Muscle of arm (tissue), 12 donors: ENCODE data around the gene PIEZO2. TPM values are rescaled to one million over a fixed set of nuclear protein-coding genes. Genes with fewer than 3 reads are reported as not detected.

Experiments used
- DNase-seq: peaks from one replicate; pipeline ENCODE4 v3.0.0-alpha.2; 2013
- polyA plus RNA-seq, 12 donors: library from polyadenylated mRNA; unstranded; fragments of 120-200 nt; gene quantifications; one replicate each; pipeline ENCODE4 v1.2.1, GENCODE V29; 2013; ENCODE audit not compliant: insufficient read length in 12 of 12

The PIEZO2 gene
- polyA plus RNA-seq, 12 donors: 20.7 to 71.2 (median 30.9) TPM; not detected in 1

DNA sequence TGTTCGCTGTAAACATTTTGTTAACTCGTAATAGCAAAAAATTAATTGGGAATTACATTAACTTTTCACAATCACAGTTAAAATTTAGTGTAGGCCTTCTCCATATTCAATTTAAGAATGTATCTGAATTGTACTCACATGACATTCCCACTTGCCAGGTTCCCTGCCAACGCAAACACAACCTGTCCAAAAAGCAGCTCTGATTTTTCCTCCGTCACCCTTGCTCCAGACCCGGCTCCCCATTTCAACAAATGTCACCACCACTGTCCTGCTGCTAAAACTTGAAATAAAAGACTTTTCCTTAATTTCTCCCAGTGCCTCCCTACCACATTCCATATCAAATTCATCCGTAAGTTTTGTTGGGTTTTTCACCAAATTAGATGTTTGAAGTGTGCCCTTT lies 120.3 kb downstream of the PIEZO2 start:
- no peak for DNase-seq

DNA sequence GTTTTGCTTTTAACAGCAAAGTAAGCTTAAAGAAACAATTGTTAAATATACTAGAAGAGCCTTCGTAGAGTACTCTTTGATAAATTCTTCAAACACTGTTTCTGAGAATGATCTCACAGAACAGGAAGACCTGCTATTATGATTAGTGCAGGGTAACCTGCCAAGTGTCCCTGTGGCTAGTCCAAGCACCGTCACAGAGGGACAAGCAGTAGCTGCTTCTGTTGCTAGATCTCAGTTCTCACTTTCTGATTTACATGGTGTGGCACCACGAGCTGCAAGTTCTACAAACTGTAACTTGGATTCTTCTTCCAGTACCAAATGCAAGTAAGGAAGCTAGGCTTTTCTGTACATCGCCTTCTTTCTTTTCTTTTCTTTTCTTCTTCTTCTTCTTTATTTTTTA lies 121.5 kb downstream of the PIEZO2 start:
- no peak for DNase-seq

DNA sequence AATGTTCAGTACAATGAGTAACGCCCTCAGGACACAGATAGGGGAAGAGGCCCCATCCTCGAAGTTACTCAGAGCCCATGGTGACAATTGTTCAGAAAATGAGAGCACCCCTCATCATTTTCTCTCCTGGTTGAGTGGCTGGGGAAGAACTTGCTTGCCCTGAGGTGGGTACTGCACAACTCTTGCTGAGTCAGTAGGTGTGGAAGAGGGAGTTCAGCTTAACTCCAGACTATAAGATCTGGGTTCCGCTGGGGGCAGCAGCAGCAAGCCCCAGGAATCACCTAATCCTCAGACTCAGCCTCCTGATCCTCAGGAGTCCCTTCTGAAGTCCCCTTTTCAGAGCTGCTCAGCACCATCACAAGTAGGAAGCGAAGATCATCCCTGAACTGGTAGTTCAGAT lies 123.7 kb downstream of the PIEZO2 start:
- no peak for DNase-seq

DNA sequence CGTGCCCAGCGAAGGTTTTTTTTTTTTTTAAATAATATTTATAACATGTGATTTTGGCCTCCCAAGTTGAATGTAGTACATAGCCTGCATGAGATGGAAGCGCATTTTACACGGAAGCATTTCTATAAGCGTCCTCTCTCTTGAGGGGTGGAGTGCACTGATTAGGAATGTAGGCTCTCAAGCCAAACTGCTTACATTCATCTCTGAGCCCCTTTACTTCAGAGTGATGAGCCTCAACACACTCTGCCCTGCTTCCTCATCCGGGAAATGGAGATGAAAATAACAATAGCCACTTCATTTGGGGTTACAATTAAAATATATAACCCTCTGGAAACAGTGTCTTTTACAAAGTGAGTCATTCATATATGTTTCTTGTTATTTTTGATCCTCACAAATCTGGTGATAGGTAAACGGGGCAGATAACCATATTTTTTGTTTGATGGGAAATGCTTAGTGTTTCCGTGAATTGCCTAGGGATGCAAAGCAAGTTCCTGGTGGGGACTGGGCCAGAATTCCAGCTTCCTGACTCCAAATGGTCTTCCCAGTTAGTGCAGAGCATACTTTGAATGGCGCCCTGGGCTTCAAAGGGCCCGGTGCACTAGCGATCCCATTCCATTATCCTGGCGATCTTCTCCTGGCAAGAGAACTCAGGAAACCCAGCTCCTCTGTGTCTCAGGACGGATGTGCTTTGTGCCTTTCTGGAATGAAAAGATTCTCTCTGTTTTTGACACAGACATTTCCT lies 124.3 kb downstream of the PIEZO2 start:
- DNase-seq: no peak

DNA sequence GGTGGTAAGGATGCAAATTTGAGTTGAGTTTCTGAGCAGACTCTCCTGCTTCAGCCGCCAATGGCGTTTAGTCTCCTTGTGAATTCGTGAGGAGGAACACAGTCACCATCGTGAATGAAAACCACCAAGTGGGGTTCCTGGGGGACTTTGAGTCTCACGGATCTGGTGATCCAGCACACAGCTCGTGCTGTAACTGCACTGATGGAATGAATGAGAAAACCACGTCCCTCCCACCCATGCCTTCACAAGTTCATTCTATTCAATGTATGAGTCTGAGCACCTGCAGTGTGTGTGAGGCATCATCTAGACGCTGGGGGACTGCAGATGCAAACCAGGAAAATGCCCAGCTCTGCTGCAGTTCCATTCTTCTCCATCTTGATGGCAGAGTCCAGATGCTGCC lies 127.9 kb downstream of the PIEZO2 start:
- DNase-seq: no peak

DNA sequence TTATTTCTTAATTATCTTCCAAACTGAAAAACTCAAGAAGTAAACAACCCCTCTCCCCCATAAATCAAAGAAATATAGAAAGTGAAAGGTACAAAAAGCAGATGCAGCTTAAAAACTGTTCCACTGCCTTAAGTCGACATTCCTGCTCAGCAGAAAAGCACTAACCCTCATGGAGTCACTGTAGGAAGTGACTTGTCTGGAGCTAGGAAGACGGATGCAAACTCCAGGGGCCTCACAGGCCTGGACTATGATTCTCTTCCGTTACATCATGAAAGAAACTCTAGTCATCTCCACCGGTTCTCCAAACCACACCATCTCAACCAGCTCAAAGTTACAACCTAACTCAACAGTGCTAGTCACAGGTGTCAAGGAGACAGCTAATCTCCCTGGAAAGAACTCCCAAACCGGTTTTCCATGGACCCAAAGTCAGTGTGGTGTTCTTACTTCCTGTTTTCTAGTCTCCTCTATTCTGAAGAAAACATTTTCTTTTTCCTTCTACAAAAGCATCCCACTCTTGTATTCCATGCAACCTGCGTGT lies 128.4 kb downstream of the PIEZO2 start:
- DNase-seq: no peak

DNA sequence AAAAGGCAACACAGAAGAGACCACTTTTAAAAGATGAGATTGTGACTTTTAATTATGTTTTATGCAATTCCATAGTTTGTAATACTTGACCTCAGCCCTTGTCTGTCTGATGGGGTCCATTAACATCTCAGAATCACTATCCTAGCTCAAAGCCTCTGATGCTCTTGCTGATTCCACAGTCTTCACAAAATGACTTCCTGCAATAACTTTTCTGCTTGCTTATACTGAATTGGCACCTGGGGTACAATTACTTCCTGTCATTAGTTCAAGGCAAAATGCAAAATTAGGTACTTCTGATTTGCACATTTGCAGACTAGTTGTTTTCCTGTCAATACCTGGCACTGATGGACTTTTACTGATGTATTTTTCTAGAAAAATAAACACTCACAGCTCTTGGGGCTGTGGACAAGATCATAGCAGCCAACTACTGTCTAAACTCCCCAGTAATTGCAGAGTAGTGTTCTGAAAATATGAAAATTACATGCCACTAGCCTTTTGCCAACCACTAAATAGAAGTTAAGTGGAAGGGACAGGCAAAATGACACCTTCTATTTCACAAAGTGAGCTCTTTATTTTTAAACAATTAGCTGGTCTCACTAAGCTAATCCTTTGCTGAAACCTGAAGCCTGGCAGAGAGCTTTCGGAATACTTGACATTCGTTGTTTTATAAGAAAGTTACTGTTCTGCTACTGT lies 129.1 kb downstream of the PIEZO2 start:
- DNase-seq: no peak

DNA sequence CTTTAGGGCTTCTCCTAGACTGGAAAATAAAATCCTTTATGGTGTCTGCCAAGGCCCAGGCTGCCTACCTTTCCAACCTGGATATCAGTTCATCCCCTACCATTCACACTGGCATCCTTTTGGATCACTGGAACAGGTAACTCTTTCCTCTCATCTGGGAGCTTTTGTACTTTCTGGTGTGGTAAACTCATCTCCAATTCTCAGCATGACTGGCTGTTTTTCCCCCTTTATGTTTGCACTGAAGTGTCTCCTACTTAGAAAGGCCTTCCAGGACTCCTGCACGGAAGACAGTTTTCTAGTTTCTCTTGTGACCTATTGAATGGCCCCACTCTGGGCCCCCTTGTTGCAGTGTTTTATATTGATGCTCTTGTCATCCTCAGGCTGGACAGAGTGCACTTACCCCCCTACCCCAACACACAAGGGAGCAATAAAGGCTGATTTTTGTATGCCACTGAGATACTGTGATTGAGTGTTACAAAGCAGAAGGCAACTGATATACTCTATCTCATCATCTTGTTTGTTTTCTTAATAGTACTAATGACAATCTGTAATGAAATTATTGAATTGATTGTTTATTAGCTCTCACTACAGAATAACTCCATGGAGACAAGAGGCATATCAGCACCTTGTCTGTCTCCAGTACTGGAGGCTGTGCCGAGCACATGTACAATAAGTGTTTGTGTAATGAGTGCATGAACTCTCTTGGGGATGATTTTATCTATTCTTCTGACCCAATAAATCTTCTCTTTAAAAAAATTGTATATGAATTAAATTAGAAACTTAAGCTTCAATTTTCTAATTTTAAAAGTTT lies 129.9 kb downstream of the PIEZO2 start:
- no peak for DNase-seq

DNA sequence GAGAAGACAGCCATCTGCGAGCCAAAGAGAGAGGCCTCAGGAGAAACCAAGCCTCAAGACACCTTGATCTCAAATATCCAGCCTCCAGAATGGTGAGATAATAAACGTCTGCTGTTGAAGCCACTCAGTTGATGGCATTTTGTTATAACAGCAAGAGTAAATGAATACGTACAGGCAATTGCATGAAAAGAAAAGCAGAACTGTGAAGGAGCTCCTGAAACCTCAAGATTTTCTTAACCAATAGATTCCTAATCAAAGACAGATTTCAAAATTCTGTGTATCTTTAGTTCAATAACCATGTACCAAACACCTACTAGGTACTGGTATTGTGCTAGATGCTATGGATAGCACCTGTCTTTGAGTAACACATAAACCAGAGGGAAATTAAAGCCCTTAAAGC lies 139.5 kb downstream of the PIEZO2 start:
- DNase-seq: no peak

DNA sequence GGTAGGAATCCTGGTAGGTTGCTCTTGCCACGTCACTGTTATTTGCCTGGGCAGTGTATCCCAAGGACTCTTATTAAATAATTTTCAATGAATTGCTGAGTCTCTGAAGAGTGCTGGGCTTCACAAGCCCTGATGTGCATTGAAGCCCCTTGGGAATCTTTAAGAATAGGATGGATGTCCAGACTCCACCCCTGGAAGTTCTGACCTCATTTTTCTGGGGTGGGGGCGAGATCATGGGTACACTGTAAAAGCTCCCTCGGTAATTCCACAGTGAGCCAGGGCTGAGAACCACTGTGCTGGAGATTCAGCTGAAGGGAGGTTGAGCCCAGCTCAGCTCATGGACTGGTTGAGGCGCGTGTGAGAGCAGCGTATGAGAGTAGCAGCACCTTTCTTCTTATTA lies 140.2 kb downstream of the PIEZO2 start:
- no peak for DNase-seq

DNA sequence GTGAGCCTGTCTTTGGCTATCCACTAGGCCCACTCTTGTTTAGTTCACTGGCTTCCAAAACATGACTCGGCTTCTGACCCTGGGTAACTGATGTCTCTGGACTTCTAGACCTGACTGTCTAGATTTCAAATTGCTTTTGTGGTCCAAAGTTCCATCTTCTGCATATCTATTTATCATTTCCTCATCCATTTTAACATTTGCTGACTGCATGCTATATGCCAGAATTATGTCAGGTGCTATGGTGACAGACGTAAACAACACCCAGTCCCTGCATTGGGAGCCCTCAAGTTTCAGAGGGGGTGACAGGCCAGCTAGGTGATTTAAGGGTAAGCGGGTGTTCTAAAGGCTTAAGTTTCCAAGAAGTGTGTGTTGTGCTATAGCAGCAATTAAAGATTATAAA lies 140.9 kb downstream of the PIEZO2 start:
- DNase-seq: no peak

DNA sequence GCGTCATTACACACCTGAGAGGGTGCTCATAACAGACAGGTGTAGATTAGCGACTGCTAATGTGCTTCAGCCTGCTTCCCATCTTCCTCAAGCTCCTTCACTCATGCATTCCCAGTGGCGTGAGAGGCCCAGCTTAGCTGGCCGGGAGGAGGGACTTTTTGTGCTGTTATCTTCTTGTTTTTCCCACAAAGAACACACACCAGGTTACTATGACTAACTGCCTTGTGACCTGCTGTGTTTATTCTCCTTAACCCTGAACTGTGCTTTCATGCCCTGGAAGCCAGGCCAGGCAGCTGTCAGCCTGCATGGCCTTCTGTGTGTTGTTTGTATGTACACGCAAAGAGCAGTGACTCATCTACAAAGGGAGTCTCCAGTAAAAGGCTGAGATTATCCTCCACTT lies 143.8 kb downstream of the PIEZO2 start:
- DNase-seq: no peak

DNA sequence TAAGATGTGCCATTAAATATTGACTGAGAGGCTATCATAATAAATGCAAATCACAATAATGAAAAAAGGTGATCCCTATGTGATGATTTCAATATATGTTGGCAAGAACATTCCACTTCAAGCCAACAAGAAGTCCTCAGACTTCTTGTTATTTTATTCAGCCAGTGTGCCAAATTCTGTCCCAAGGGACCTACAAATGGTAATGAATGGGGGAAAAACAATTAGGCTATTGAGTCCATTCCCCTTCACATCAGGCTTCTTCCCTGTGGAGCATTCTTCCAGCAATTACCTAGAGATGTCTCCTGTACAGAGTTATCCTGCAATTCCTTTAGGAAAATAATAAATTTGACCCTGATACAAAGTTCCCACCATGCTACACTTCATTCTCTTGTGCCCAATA lies 144.4 kb downstream of the PIEZO2 start:
- DNase-seq: no peak

DNA sequence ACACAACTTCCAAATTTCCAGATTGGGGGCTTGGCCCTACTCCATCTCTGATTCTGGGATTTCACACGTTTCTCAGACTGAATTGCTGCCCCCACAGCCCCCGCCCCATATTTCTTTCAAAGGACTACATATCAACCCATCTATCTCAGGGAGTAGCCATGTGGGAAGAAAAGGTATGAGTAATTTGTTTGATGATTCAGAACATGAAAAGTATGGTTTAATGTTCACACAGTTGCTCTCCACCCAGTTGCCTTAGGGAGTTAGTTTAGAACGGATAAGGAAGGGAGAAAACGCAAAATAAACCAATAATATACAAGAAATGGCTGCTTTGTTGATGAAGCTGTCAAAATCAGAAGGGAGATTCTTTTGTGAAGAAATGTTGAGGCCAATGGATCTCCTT lies 145.1 kb downstream of the PIEZO2 start:
- no peak for DNase-seq

DNA sequence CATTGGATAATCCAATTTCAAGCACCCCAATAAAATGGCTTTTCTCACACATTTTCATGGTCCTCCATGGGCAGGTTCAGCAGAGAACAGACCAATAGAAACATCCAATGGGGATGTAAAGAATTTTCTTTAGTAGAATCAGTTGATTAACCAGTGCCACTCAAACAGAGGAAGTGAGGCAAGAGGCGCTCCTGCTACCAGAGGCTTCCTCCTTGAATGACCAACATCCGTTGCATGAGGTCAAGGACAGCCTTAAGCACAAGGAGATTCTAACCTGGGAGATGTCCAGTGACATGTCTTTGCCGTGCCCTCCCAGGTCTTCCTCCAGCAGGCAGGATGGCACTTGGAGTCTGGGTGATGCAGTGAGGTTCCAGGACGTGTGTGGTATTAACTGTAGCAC lies 146.6 kb downstream of the PIEZO2 start:
- DNase-seq: no peak

DNA sequence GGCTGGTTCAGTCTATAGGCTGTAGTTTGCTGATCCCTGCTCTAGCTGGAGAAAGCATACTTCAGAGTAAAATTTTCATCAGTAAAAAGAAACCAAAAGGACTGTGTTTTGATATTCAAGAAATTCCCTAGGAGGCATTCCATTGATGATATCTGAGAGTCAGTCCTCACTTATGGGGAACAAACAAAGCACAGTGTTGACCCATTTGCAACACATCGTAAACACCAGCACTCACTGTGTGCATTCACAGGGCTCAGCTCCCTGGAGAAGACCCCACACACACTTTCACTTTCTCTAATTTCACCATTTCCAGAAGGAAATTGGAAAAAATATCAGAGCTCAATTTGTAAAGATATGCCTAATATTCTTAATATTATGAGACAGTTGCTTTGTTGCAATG lies 147.1 kb downstream of the PIEZO2 start:
- no peak for DNase-seq

DNA sequence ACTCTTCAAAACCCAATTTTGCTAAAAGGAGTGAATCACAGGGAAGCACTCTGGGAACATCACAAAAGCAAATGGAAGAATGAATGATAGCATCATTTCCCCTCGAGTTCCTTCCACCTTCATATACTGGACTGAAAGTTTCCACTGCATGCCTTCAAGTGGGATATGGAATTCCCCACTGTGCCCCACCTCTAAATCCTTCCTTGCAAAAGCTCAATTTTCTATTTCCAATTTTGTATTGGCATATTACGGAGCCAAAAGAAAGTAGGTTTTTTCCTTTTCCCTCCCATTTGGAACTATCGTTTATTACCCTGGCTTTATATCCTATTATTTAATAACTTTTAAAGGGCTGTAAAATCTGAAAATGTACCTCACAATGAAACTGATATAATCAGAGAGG lies 149.3 kb downstream of the PIEZO2 start:
- DNase-seq: peak; percentile 41

DNA sequence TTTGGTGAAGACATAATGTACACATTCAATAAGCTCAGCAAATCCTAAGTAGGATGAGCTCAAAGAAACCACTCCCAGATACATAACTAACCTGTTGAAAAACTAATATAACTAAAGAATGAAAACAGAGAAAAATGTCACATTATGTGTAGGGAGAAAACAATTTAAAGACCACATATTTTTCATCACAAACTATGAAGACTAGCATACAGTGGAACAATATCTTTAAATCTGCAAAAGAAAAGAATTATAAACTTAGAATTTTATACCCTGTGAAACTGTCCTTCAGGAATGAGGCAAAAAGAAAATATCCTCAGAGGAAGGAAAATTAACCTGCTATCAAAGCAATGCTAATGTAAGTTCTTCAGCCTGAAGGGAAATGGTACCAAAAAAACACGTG lies 151.5 kb downstream of the PIEZO2 start:
- DNase-seq: no peak

DNA sequence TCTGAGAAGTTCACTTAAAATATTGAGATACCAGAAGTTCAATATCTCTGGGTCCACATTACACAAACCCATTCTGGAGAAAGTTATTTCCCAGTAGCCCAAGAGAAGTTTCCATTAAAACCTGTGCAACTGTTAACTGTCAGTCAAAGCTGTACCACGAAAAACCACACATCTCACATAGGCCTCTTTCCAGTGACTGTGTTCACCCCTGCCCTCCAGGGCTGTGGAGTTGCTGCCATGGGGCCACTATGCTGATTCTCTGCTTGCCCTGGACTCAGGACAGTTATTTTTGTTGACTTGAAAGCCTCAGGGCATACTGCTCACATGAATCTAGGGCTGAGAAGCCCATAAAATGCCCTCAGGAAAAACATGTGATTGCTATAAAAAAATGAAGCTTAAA lies 153.8 kb downstream of the PIEZO2 start:
- no peak for DNase-seq

DNA sequence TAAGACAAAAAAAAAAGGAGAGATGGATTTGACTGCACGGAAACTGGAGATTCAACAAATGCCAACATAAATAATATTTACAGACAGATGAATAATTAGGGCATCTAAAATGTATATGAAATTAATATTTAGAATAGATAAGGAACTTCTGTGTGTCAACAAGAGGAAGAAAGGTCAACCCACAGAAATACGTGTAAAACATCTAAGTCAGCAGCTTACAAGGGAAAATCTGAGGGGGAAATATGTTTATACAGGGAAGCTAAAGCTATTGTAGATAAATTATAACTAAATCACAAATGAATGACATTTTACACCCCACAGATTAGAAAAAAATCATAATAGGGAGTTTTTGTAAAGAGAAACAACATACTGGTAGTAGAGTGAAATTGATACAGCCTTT lies 159.9 kb downstream of the PIEZO2 start:
- no peak for DNase-seq

DNA sequence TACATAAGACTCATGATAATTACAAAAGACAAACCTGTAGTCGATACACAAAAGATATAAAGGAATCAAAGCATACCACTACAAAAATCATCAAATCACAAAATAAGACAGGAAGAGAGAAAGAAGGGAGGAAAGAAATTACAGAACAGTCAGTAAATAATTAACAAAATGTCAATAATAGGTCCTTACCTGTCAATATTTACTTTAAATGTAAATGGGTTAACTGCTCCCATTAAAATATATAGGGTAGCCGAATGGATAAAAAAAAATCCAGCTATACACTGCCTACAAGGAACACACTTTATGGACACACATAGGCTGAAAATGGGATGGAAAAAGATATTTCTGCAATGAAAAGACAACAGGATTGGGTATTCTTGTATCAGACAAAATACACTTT lies 163.7 kb downstream of the PIEZO2 start:
- DNase-seq: no peak

DNA sequence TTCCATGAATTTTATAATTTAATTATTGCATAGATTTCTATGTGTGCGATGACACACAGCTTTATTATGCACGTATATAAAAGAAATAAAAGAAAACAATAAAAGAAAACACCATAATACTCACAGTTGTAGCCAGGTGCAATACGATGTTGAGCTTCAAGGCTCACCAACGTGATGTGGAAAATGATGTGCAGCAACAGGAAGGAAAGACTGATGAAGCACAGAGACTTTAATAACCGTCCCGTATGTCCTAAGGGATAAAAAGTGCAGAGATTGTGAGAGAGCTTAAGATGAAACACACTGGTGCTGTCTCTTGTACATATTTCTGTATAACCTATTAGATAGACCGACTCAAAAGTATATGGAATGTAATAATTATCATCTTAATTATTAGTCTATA lies 170.0 kb downstream of the PIEZO2 start:
- no peak for DNase-seq

DNA sequence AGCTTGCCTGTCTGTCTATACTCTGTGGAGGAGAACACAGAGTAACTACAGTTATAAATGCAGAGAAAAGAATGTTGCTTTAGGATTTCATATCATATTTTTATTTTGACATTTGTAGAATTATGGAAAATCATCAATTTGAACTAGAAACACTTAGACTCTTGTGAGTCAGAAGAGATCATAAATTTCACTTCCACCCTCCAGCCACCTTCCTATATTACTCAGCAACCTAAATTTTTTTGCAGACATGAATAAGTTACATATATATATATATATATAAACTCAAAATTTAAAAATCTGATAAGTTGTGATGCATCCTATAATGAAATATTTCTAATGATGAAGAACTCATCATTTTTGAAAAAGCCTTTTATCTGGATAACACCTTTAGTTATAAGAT lies 172.3 kb downstream of the PIEZO2 start:
- no peak for DNase-seq
